ENCODE results near the gene POLN. TPM values are rescaled to one million over a fixed set of nuclear protein-coding genes. Genes with fewer than 3 reads are reported as not detected.

POLN gene
- total RNA-seq, 1 experiment from 2014 or later: 3.5 TPM

DNA sequence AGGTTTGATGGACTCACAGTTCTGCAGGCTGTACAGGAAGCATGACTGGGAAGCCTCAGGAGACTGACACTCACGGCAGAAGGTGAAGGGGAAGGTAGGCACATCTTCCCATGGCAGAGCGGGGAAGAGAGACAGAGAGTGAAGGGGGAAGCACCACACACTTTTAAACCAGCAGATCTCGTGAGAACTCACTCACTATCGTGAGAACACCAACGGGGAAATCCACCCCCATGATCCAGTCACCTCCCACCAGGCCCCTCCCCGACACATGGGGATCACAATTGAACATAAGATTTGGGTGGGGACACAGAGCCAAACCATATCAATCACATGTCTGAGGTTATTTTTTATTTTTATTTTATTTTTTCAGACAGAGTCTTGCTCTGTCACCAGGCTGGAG, 187.7 kb downstream of the POLN start (continued):
- TF ChIP-seq, protein P1, sequence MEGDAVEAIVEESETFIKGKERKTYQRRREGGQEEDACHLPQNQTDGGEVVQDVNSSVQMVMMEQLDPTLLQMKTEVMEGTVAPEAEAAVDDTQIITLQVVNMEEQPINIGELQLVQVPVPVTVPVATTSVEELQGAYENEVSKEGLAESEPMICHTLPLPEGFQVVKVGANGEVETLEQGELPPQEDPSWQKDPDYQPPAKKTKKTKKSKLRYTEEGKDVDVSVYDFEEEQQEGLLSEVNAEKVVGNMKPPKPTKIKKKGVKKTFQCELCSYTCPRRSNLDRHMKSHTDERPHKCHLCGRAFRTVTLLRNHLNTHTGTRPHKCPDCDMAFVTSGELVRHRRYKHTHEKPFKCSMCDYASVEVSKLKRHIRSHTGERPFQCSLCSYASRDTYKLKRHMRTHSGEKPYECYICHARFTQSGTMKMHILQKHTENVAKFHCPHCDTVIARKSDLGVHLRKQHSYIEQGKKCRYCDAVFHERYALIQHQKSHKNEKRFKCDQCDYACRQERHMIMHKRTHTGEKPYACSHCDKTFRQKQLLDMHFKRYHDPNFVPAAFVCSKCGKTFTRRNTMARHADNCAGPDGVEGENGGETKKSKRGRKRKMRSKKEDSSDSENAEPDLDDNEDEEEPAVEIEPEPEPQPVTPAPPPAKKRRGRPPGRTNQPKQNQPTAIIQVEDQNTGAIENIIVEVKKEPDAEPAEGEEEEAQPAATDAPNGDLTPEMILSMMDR (IDR thresholded peaks at IDR 0.05): no peak

DNA sequence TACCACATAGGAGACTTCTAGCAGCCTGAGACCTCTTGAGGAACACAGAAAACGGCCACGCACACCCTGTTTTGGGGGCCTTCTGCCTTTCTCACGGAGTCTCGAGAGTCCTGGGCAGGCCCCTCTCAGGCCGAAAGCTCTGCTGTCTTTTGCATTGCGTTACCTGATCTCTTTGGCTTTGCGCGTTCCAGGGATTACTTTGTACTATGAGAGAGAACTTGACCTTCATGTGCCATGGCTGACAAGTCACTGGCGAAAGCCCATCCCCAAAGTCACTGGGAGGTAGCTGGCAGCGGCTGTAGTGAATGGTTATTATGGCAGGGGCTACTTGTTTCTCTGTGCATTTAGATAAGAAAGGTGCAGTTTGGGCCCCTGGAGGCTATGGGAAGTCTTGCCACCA, 190.8 kb downstream of the POLN start:
- ATAC-seq: no peak; the same call in 1 of the 2 replicates
- H3K4me1 Mint-ChIP-seq: peaks cover 13% of the 10 kb centered on the region
- H3K9me3 Mint-ChIP-seq: no peaks in the 10 kb centered on the region
- ChIA-PET CTCF (no interaction called here), POLR2A (no interaction called here)
- H3K27ac Mint-ChIP-seq: peak overlapping the region; percentile 86
- peaks cover 22% of the 10 kb centered on the region for H3K27me3 Mint-ChIP-seq (ENCODE audit: low read depth)
- H3K36me3 Mint-ChIP-seq: no peaks in the 10 kb centered on the region
- TF ChIP-seq, protein P2, sequence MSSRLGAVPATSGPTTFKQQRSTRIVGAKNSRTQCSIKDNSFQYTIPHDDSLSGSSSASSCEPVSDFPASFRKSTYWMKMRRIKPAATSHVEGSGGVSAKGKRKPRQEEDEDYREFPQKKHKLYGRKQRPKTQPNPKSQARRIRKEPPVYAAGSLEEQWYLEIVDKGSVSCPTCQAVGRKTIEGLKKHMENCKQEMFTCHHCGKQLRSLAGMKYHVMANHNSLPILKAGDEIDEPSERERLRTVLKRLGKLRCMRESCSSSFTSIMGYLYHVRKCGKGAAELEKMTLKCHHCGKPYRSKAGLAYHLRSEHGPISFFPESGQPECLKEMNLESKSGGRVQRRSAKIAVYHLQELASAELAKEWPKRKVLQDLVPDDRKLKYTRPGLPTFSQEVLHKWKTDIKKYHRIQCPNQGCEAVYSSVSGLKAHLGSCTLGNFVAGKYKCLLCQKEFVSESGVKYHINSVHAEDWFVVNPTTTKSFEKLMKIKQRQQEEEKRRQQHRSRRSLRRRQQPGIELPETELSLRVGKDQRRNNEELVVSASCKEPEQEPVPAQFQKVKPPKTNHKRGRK (CRISPR knock-in tag; IDR thresholded peaks at IDR 0.05; ENCODE audit: borderline replicate concordance): no peak
- TF ChIP-seq ZNF423 (CRISPR knock-in tag; IDR thresholded peaks at IDR 0.05) (no peak), ATF1 (CRISPR knock-in tag; IDR thresholded peaks at IDR 0.05) (no peak), FOXK1 (CRISPR knock-in tag; IDR thresholded peaks at IDR 0.05) (no peak), SP1 (CRISPR knock-in tag; conservative IDR thresholded peaks at IDR 0.05) (no peak), ZBTB21 (CRISPR knock-in tag; IDR thresholded peaks at IDR 0.05; ENCODE audit: borderline replicate concordance) (no peak), RORB (CRISPR knock-in tag; IDR thresholded peaks at IDR 0.05) (no peak), NFATC4 (CRISPR knock-in tag; IDR thresholded peaks at IDR 0.05) (no peak), ZNF219 (CRISPR knock-in tag; IDR thresholded peaks at IDR 0.05; ENCODE audit: borderline replicate concordance) (no peak), ELF4 (CRISPR knock-in tag; IDR thresholded peaks at IDR 0.05; ENCODE audit: low read depth) (no peak), KAT7 (CRISPR knock-in tag; IDR thresholded peaks at IDR 0.05; ENCODE audit: borderline replicate concordance) (no peak)
- TF ChIP-seq, protein P3, sequence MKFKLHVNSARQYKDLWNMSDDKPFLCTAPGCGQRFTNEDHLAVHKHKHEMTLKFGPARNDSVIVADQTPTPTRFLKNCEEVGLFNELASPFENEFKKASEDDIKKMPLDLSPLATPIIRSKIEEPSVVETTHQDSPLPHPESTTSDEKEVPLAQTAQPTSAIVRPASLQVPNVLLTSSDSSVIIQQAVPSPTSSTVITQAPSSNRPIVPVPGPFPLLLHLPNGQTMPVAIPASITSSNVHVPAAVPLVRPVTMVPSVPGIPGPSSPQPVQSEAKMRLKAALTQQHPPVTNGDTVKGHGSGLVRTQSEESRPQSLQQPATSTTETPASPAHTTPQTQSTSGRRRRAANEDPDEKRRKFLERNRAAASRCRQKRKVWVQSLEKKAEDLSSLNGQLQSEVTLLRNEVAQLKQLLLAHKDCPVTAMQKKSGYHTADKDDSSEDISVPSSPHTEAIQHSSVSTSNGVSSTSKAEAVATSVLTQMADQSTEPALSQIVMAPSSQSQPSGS (CRISPR knock-in tag; IDR thresholded peaks at IDR 0.05; ENCODE audit: borderline replicate concordance, low read depth): no peak
- TF ChIP-seq, protein P4, sequence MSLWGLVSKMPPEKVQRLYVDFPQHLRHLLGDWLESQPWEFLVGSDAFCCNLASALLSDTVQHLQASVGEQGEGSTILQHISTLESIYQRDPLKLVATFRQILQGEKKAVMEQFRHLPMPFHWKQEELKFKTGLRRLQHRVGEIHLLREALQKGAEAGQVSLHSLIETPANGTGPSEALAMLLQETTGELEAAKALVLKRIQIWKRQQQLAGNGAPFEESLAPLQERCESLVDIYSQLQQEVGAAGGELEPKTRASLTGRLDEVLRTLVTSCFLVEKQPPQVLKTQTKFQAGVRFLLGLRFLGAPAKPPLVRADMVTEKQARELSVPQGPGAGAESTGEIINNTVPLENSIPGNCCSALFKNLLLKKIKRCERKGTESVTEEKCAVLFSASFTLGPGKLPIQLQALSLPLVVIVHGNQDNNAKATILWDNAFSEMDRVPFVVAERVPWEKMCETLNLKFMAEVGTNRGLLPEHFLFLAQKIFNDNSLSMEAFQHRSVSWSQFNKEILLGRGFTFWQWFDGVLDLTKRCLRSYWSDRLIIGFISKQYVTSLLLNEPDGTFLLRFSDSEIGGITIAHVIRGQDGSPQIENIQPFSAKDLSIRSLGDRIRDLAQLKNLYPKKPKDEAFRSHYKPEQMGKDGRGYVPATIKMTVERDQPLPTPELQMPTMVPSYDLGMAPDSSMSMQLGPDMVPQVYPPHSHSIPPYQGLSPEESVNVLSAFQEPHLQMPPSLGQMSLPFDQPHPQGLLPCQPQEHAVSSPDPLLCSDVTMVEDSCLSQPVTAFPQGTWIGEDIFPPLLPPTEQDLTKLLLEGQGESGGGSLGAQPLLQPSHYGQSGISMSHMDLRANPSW (CRISPR knock-in tag; conservative IDR thresholded peaks at IDR 0.05; ENCODE audit: low read depth): no peak
- TF ChIP-seq, protein P5, sequence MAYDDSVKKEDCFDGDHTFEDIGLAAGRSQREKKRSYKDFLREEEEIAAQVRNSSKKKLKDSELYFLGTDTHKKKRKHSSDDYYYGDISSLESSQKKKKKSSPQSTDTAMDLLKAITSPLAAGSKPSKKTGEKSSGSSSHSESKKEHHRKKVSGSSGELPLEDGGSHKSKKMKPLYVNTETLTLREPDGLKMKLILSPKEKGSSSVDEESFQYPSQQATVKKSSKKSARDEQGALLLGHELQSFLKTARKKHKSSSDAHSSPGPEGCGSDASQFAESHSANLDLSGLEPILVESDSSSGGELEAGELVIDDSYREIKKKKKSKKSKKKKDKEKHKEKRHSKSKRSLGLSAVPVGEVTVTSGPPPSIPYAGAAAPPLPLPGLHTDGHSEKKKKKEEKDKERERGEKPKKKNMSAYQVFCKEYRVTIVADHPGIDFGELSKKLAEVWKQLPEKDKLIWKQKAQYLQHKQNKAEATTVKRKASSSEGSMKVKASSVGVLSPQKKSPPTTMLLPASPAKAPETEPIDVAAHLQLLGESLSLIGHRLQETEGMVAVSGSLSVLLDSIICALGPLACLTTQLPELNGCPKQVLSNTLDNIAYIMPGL (CRISPR knock-in tag; IDR thresholded peaks at IDR 0.05): no peak
- TF ChIP-seq, protein P6, sequence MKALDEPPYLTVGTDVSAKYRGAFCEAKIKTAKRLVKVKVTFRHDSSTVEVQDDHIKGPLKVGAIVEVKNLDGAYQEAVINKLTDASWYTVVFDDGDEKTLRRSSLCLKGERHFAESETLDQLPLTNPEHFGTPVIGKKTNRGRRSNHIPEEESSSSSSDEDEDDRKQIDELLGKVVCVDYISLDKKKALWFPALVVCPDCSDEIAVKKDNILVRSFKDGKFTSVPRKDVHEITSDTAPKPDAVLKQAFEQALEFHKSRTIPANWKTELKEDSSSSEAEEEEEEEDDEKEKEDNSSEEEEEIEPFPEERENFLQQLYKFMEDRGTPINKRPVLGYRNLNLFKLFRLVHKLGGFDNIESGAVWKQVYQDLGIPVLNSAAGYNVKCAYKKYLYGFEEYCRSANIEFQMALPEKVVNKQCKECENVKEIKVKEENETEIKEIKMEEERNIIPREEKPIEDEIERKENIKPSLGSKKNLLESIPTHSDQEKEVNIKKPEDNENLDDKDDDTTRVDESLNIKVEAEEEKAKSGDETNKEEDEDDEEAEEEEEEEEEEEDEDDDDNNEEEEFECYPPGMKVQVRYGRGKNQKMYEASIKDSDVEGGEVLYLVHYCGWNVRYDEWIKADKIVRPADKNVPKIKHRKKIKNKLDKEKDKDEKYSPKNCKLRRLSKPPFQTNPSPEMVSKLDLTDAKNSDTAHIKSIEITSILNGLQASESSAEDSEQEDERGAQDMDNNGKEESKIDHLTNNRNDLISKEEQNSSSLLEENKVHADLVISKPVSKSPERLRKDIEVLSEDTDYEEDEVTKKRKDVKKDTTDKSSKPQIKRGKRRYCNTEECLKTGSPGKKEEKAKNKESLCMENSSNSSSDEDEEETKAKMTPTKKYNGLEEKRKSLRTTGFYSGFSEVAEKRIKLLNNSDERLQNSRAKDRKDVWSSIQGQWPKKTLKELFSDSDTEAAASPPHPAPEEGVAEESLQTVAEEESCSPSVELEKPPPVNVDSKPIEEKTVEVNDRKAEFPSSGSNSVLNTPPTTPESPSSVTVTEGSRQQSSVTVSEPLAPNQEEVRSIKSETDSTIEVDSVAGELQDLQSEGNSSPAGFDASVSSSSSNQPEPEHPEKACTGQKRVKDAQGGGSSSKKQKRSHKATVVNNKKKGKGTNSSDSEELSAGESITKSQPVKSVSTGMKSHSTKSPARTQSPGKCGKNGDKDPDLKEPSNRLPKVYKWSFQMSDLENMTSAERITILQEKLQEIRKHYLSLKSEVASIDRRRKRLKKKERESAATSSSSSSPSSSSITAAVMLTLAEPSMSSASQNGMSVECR (CRISPR knock-in tag; IDR thresholded peaks at IDR 0.05; ENCODE audit: borderline replicate concordance): no peak
- TF ChIP-seq, protein P7, sequence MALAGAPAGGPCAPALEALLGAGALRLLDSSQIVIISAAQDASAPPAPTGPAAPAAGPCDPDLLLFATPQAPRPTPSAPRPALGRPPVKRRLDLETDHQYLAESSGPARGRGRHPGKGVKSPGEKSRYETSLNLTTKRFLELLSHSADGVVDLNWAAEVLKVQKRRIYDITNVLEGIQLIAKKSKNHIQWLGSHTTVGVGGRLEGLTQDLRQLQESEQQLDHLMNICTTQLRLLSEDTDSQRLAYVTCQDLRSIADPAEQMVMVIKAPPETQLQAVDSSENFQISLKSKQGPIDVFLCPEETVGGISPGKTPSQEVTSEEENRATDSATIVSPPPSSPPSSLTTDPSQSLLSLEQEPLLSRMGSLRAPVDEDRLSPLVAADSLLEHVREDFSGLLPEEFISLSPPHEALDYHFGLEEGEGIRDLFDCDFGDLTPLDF (CRISPR knock-in tag; IDR thresholded peaks at IDR 0.05): no peak
- TF ChIP-seq, protein P8, sequence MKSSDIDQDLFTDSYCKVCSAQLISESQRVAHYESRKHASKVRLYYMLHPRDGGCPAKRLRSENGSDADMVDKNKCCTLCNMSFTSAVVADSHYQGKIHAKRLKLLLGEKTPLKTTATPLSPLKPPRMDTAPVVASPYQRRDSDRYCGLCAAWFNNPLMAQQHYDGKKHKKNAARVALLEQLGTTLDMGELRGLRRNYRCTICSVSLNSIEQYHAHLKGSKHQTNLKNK (CRISPR knock-in tag; IDR thresholded peaks at IDR 0.05): no peak
- no peak for DNase-seq (ENCODE audit: low spot score)
- no peak overlapping the region for H3K4me3 Mint-ChIP-seq

Measured in WTC11 (cell line).